Measurements from ENCODE around the gene C20orf141.

DNA sequence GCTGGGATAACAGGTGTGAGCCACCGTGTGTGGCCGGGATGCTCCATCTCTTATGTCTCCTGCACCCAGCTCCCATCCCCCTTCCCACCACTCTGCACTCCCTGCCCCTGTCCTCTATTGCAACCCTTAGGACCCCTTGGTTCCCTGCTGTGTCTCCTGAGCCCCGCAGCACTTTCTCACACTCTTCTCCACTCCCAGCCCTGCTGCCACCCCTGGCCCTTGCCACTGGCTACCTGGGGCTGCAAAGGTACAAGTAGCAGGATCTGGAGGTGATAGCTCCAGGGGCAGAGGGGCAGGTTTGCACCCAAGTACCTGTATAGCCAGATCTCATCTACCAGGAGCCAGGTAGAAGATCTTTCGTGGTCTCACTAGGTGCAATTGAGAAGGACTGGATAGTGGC is 7.8 kb upstream of the C20orf141 start:
- TF ChIP-seq, protein P1, sequence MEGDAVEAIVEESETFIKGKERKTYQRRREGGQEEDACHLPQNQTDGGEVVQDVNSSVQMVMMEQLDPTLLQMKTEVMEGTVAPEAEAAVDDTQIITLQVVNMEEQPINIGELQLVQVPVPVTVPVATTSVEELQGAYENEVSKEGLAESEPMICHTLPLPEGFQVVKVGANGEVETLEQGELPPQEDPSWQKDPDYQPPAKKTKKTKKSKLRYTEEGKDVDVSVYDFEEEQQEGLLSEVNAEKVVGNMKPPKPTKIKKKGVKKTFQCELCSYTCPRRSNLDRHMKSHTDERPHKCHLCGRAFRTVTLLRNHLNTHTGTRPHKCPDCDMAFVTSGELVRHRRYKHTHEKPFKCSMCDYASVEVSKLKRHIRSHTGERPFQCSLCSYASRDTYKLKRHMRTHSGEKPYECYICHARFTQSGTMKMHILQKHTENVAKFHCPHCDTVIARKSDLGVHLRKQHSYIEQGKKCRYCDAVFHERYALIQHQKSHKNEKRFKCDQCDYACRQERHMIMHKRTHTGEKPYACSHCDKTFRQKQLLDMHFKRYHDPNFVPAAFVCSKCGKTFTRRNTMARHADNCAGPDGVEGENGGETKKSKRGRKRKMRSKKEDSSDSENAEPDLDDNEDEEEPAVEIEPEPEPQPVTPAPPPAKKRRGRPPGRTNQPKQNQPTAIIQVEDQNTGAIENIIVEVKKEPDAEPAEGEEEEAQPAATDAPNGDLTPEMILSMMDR (IDR thresholded peaks at IDR 0.05; ENCODE audit: insufficient read depth, low read length, poor library complexity, severe bottlenecking) = no peak
- TF ChIP-seq EZH2phosphoT487 (conservative IDR thresholded peaks at IDR 0.05; ENCODE audit: low read length) = no peak
